K562 treated with DMSO at 1 percent for 48 hours (cell line): ENCODE results near the gene GDF2. TPM values are rescaled to one million over a fixed set of nuclear protein-coding genes. Genes with fewer than 3 reads are reported as not detected.

Experiments used
- total RNA-seq: library from RNA; unstranded; fragments of 300-600 nt; gene quantifications from 2 replicates; pipeline ENCODE4 v1.2.3, GENCODE V29; 2022; ENCODE audit warnings: low replicate concordance; ENCODE audit errors: extremely low read depth

The GDF2 gene
- total RNA-seq: not detected in 2 replicates

DNA sequence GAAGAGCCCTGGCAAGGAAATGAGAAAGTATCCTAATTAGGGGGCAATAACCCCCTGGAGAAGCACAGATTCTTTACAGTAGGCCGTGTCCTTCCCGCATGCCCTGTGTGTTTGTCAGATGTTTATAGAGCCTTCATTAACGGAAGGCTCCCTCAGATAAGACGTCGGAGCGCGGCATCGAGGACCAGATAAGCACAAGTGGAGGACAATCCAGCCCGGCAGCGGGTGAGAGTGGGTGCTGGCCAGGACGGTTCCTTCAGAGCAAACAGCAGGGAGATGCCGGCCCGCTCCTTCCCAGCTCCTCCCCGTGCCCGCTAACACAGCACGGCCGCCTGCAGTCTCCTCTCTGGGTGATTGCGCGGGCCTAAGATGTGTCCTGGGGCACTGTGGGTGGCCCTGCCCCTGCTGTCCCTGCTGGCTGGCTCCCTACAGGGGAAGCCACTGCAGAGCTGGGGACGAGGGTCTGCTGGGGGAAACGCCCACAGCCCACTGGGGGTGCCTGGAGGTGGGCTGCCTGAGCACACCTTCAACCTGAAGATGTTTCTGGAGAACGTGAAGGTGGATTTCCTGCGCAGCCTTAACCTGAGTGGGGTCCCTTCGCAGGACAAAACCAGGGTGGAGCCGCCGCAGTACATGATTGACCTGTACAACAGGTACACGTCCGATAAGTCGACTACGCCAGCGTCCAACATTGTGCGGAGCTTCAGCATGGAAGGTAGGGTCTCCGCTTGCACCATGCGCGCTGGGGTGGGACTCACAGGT lies at the start of gene GDF2:
GDF2 (plus strand) TSS at position 155 of the 762 bp plus-strand sequence; CDS start at position 370, 215 bp downstream.

DNA sequence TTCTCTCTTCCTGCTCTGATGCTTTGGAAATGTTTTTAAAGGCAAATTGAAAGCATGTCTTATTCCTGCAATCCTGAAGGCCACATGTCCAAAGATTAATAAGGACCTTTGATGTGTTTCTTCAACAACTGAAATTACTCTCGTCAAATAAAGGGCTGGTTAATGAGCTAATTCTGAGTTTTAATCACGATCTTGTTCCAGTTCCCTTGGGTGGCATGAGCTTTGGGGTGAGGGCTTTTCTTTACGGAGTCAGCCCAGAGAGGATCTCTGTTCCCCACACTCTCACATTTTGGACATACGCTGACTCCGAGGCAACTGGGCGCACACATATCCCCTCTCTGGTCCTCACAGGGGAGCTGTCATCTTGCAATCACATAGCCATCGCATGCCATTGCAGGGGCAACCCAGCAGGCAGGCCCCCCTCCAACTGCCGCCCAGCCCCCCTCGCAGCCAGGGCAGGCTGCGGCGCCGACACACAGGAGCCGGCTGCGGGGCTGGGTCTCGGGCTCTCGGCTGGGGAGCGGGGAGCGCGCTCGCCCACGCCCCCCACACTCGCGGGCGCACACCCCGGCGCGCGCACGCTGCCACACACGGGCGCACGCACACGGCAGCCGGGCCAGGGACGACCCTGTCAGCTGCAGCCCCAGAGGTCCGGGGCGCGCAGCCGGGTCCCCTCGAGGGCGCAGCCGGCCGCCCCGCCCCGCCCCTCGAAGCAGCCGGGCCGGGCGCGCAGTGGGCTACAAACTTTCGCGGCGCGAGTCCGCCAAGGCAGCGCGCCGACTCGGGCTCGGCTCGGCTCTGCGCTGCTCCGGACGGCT lies 22.4 kb upstream of the GDF2 start, which contains the start of gene GDF10:
GDF10 (plus strand) TSS at position 587 of the 818 bp plus-strand sequence. CDS start 455 bp downstream, outside the sequence.

DNA sequence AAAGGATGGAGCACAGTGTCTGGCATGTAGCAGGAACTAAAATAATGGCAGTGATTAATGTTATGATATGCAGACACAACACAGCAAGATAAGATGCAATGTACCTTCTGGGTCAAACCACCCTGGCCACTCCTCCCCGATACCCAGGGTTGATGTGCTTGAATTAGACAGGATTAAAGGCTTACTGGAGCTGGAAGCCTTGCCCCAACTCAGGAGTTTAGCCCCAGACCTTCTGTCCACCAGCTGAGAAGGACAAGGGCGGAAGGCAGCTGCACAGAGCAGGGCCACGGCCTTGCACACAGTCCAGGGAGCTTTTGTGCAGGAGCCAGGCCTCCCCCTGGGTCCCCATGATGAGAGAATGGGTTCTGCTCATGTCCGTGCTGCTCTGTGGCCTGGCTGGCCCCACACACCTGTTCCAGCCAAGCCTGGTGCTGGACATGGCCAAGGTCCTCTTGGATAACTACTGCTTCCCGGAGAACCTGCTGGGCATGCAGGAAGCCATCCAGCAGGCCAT lies 25.9 kb downstream of the GDF2 start, which contains the start of gene RBP3:
RBP3 (plus strand) TSS at position 226 of the 514 bp plus-strand sequence; CDS start at position 348, 122 bp downstream.

Other genes with a start within 250 kb of the GDF2 start
- not detected in 2 replicates for gene GDF10, start 22.3 kb upstream of the GDF2 start, total RNA-seq
- not detected in 2 replicates for gene RBP3, start 25.9 kb downstream of the GDF2 start, total RNA-seq
- not detected in 2 replicates for gene ZNF488, start 61.8 kb downstream of the GDF2 start, total RNA-seq
- not detected in 2 replicates for gene ANXA8, start 161.7 kb downstream of the GDF2 start, total RNA-seq
- not detected in 2 replicates for gene FAM25G, start 169.2 kb downstream of the GDF2 start, total RNA-seq
- gene AGAP9, start 201.2 kb downstream of the GDF2 start, total RNA-seq: not detected in 2 replicates